GM21360 (cell line): ENCODE results near the gene CHFR.
"Not testable (repeated sequence)": the region's sequence is repeated elsewhere in the genome, so short reads cannot be mapped to it uniquely, and the experiment has no call there.

Source experiments
- ATAC-seq: cut with Tn5 transposase; IDR thresholded peaks from one replicate; pipeline ENCODE4 v1.9.1; 2021; ENCODE audit warnings: mild to moderate bottlenecking, moderate library complexity; ENCODE audit not compliant: unreplicated experiment

CHFR gene

GRCh38 chr12:132881818-132882217, 5.6 kb downstream of the CHFR start:
- no peak for ATAC-seq

- not testable (repeated sequence) for ATAC-seq
These were observed 12.8 kb downstream of the CHFR start for GRCh38 chr12:132874620-132875019.

GRCh38 chr12:132874175-132874574, 13.2 kb downstream of the CHFR start:
- no peak for ATAC-seq

GRCh38 chr12:132873724-132874123, 13.7 kb downstream of the CHFR start:
- no peak for ATAC-seq

- no peak for ATAC-seq
These were observed 14.4 kb downstream of the CHFR start for GRCh38 chr12:132872975-132873421.

GRCh38 chr12:132872073-132872855, 15.1 kb downstream of the CHFR start:
- ATAC-seq: no peak

- ATAC-seq: no peak
These were observed 17.9 kb downstream of the CHFR start for GRCh38 chr12:132869551-132869950.

GRCh38 chr12:132866251-132866828, 21.1 kb downstream of the CHFR start:
- no peak for ATAC-seq

- no peak for ATAC-seq
These were observed 25.8 kb downstream of the CHFR start for GRCh38 chr12:132861558-132861957.

GRCh38 chr12:132858718-132859266, 28.6 kb downstream of the CHFR start:
- no peak for ATAC-seq

- ATAC-seq: not testable (repeated sequence)
These were observed 30.4 kb downstream of the CHFR start for GRCh38 chr12:132857019-132857418.

- no peak for ATAC-seq
These were observed 30.8 kb downstream of the CHFR start for GRCh38 chr12:132856581-132856980.

- ATAC-seq: not testable (repeated sequence)
These were observed 32.2 kb downstream of the CHFR start for GRCh38 chr12:132855211-132855610.

GRCh38 chr12:132853285-132854092, 33.9 kb downstream of the CHFR start:
- no peak for ATAC-seq

GRCh38 chr12:132852496-132852895, 34.9 kb downstream of the CHFR start:
- ATAC-seq: no peak

GRCh38 chr12:132851465-132851864, 35.9 kb downstream of the CHFR start:
- no peak for ATAC-seq

GRCh38 chr12:132850291-132850690, 37.1 kb downstream of the CHFR start:
- ATAC-seq: no peak

GRCh38 chr12:132848521-132848920, 38.9 kb downstream of the CHFR start:
- no peak for ATAC-seq

GRCh38 chr12:132847363-132848356, 39.7 kb downstream of the CHFR start:
- no peak for ATAC-seq

- ATAC-seq: not testable (repeated sequence)
These were observed 42.7 kb downstream of the CHFR start for GRCh38 chr12:132844681-132845080.
